DOHH2 (cell line): Measurements from ENCODE around the gene CCNL1.

Experiments
- H3F3A ChIP-seq: fragments of 200-600 bp; sonication (generic), shearing (Covaris generic); 2 replicates; pipeline ENCODE4 v1.6.0; 2016; ENCODE audit warnings: antibody characterized with exemption, mild to moderate bottlenecking; ENCODE audit not compliant: control insufficient read depth, insufficient read depth
- H3K27ac ChIP-seq: fragments of 200-600 bp; sonication (generic); 2 replicates; pipeline ENCODE4 v1.5.1; 2014; ENCODE audit warnings: low read depth, mild to moderate bottlenecking, low read length, moderate library complexity
- H3K27me3 ChIP-seq: fragments of 200-600 bp; sonication (generic); 2 replicates; pipeline ENCODE4 v1.6.1; 2014; ENCODE audit warnings: mild to moderate bottlenecking, low read length, mixed read lengths; ENCODE audit not compliant: control insufficient read depth
- H3K36me3 ChIP-seq: fragments of 200-600 bp; sonication (generic); 2 replicates; pipeline ENCODE4 v1.6.1; 2014; ENCODE audit warnings: mild to moderate bottlenecking, low read length, moderate library complexity, mixed read lengths; ENCODE audit not compliant: control insufficient read depth
- H3K4me1 ChIP-seq: fragments of 200-600 bp; sonication (generic); 2 replicates; pipeline ENCODE4 v1.6.1; 2014; ENCODE audit warnings: mild to moderate bottlenecking, low read length, mixed read lengths; ENCODE audit not compliant: control insufficient read depth
- H3K4me2 ChIP-seq: fragments of 200-600 bp; sonication (generic); 2 replicates; pipeline ENCODE4 v1.6.0; 2014; ENCODE audit warnings: mild to moderate bottlenecking, low read length, moderate library complexity
- H3K4me3 ChIP-seq: fragments of 200-600 bp; sonication (generic); 2 replicates; pipeline ENCODE4 v1.5.1; 2014; ENCODE audit warnings: mild to moderate bottlenecking, low read length, mixed read lengths
- H3K79me2 ChIP-seq: fragments of 200-600 bp; sonication (generic); 2 replicates; pipeline ENCODE4 v1.6.1; 2014; ENCODE audit warnings: mild to moderate bottlenecking, low read length, mixed read lengths; ENCODE audit not compliant: control insufficient read depth
- H3K9me2 ChIP-seq: fragments of 200-600 bp; sonication (generic); replicated peaks from 2 replicates; pipeline ENCODE4 v1.6.1; 2014; ENCODE audit warnings: mild to moderate bottlenecking, low read length, mixed read lengths; ENCODE audit not compliant: control insufficient read depth
- H3K9me3 ChIP-seq: fragments of 200-600 bp; sonication (generic); 2 replicates; pipeline ENCODE4 v1.6.1; 2014; ENCODE audit warnings: antibody characterized with exemption, low read length, mixed read lengths; ENCODE audit not compliant: control insufficient read depth, insufficient read depth
- H4K20me1 ChIP-seq: fragments of 200-600 bp; sonication (generic); 2 replicates; pipeline ENCODE4 v1.6.0; 2014; ENCODE audit warnings: low read depth, mild to moderate bottlenecking, antibody characterized with exemption, low read length, moderate library complexity; ENCODE audit not compliant: control insufficient read depth, insufficient read depth
- CTCF ChIP-seq: fragments of 200-600 bp; sonication (generic); IDR thresholded peaks from one replicate; pipeline ENCODE4 v1.5.1; 2014; ENCODE audit warnings: antibody characterized with exemption, mild to moderate bottlenecking, low read depth, low read length; ENCODE audit not compliant: poor library complexity, severe bottlenecking
- EZH2phosphoT487 ChIP-seq: fragments of 200-600 bp; sonication (generic); IDR thresholded peaks from 2 replicates; pipeline ENCODE4 v1.6.1; 2017; ENCODE audit warnings: borderline replicate concordance, mild to moderate bottlenecking, antibody characterized with exemption, low read length, moderate library complexity, mixed read lengths

The CCNL1 gene

GRCh38 chr3:157125101-157125500 lies 34.8 kb downstream of the CCNL1 start:
- Histone ChIP-seq H3K36me3 (no peaks in the 10 kb centered on the region), H3K27me3 (no peaks in the 10 kb centered on the region), H3K4me1 (peaks cover 21% of the 10 kb centered on the region), H3K4me2 (no peak overlapping the region), H3K27ac (no peak overlapping the region), H4K20me1 (no peaks in the 10 kb centered on the region), H3F3A (no peaks in the 10 kb centered on the region), H3K9me2 (no peaks in the 10 kb centered on the region), H3K4me3 (no peak overlapping the region), H3K79me2 (no peaks in the 10 kb centered on the region), H3K9me3 (no peaks in the 10 kb centered on the region)
- no peak for TF ChIP-seq EZH2phosphoT487
- TF ChIP-seq CTCF = no peak

GRCh38 chr3:157123621-157124020 lies 36.3 kb downstream of the CCNL1 start:
- Histone ChIP-seq H3K9me2 (no peaks in the 10 kb centered on the region), H3K27ac (no peak overlapping the region), H3K27me3 (no peaks in the 10 kb centered on the region), H3K4me1 (peaks cover 6% of the 10 kb centered on the region), H3K36me3 (no peaks in the 10 kb centered on the region), H3K79me2 (no peaks in the 10 kb centered on the region), H4K20me1 (no peaks in the 10 kb centered on the region), H3F3A (no peaks in the 10 kb centered on the region), H3K4me2 (no peak overlapping the region), H3K9me3 (no peaks in the 10 kb centered on the region), H3K4me3 (no peak overlapping the region)
- no peak for TF ChIP-seq CTCF
- no peak for TF ChIP-seq EZH2phosphoT487

GRCh38 chr3:157122832-157123427 lies 37.0 kb downstream of the CCNL1 start:
- no peaks in the 10 kb centered on the region for H3K4me1 ChIP-seq
- no peak overlapping the region for H3K27ac ChIP-seq

More at GRCh38 chr3:157122832-157123427, 37.0 kb downstream of the CCNL1 start:
- no peaks in the 10 kb centered on the region for H3K79me2 ChIP-seq
- H3K4me3 ChIP-seq = no peak overlapping the region
- H3K4me2 ChIP-seq = no peak overlapping the region
- H3F3A ChIP-seq = no peaks in the 10 kb centered on the region
- TF ChIP-seq EZH2phosphoT487 (no peak), CTCF (no peak)
- no peaks in the 10 kb centered on the region for H3K9me3 ChIP-seq
- no peaks in the 10 kb centered on the region for H3K36me3 ChIP-seq
- no peaks in the 10 kb centered on the region for H3K9me2 ChIP-seq
- H3K27me3 ChIP-seq = no peaks in the 10 kb centered on the region
- no peaks in the 10 kb centered on the region for H4K20me1 ChIP-seq
